K562 (cell line): ENCODE data around the gene INPP5D. TPM values are rescaled to one million over a fixed set of nuclear protein-coding genes. Genes with fewer than 3 reads are reported as not detected.

Experiments
- FOXM1 ChIP-seq, 2 experiments: fragments of 450-650 bp in 1 of 2; sonication (generic) in 1 of 2; formaldehyde crosslinking in 1 of 2; IDR thresholded peaks; 2 replicates each; pipeline versions ENCODE4 v1.6.1 to v1.9.0; 2017 to 2022; ENCODE audit warnings: low read depth in 2 of 2, mild to moderate bottlenecking in 2 of 2, missing genetic modification reagents in 1 of 2, moderate library complexity in 1 of 2
- HBP1 ChIP-seq: fragments of 450-650 bp; formaldehyde crosslinking; IDR thresholded peaks from 2 replicates; pipeline ENCODE4 v1.4.0; 2022; ENCODE audit warnings: missing genetic modification characterization
- LEF1 ChIP-seq: fragments of 450-650 bp; IDR thresholded peaks from 2 replicates; pipeline ENCODE4 v1.6.1; 2016; ENCODE audit warnings: mild to moderate bottlenecking
- THAP7 ChIP-seq: fragments of 250-450 bp; sonication (Bioruptor Pico); IDR thresholded peaks from 2 replicates; pipeline ENCODE4 v1.5.0; 2021
- ZBTB43 ChIP-seq: sonication (generic); formaldehyde crosslinking; IDR thresholded peaks from 2 replicates; pipeline ENCODE4 v1.8.0; 2023; ENCODE audit warnings: mild to moderate bottlenecking, missing genetic modification reagents
- ZBTB8A ChIP-seq: fragments of 450-650 bp; IDR thresholded peaks from 2 replicates; pipeline ENCODE4 v1.6.1; 2018; ENCODE audit warnings: mild to moderate bottlenecking, moderate library complexity; ENCODE audit not compliant: partially characterized antibody
- ZNF766 ChIP-seq: fragments of 200-800 bp; sonication (Bioruptor generic); conservative IDR thresholded peaks from 2 replicates; pipeline ENCODE4 v1.6.1; 2016; ENCODE audit warnings: missing genetic modification characterization, missing compliant biosample characterization
- polyA plus RNA-seq, 8 experiments: library from polyadenylated mRNA; depleted of rRNA in 4 of 8; stranded (reverse) in 5 of 8; unstranded in 3 of 8; fragments of >200 nt; fragmentation: Nextera tagmentation in 2 of 8; fragmentation: Illumina TruSeq in 1 of 8; extraction: Ambion mirVana in 2 of 8; extraction: Trizol in 1 of 8; gene quantifications; 2 replicates each; pipeline versions ENCODE4 v1.2.1 to v1.2.3, GENCODE V29; 2011 to 2014; ENCODE audit warnings: inconsistent platforms in 1 of 8, missing spikeins in 1 of 8
- total RNA-seq, 7 experiments: library from RNA; depleted of rRNA in 6 of 7; stranded (reverse); fragments of >200 nt in 6 of 7; fragmentation: Illumina TruSeq in 2 of 7; extraction: Trizol in 2 of 7; gene quantifications; 2 replicates each; pipeline versions ENCODE4 v1.2.1 to v1.2.3, GENCODE V29; 2011 to 2021; ENCODE audit warnings: low replicate concordance in 1 of 7
- TF ChIP-seq, protein P1 (sequence below): fragments of 250-450 bp; sonication (Bioruptor Pico); IDR thresholded peaks from 2 replicates; pipeline ENCODE4 v1.4.0; 2020; ENCODE audit warnings: borderline replicate concordance
- TF ChIP-seq, protein P2 (sequence below): sonication (generic); formaldehyde crosslinking; IDR thresholded peaks from 2 replicates; pipeline ENCODE4 v1.8.1; 2023; ENCODE audit warnings: mild to moderate bottlenecking, missing genetic modification reagents

Gene INPP5D
- total and polyA plus RNA-seq, 9 of the 15 experiments (the other 6 are each of a cell fraction or from before 2014, with no cell fraction given) = 0.55 to 6.2 (median 2.2) TPM

GRCh38 chr2:233251306-233252116 is 191.4 kb downstream of the INPP5D start, which contains the start of gene ATG16L1 (continued):
- TF ChIP-seq, protein P1, sequence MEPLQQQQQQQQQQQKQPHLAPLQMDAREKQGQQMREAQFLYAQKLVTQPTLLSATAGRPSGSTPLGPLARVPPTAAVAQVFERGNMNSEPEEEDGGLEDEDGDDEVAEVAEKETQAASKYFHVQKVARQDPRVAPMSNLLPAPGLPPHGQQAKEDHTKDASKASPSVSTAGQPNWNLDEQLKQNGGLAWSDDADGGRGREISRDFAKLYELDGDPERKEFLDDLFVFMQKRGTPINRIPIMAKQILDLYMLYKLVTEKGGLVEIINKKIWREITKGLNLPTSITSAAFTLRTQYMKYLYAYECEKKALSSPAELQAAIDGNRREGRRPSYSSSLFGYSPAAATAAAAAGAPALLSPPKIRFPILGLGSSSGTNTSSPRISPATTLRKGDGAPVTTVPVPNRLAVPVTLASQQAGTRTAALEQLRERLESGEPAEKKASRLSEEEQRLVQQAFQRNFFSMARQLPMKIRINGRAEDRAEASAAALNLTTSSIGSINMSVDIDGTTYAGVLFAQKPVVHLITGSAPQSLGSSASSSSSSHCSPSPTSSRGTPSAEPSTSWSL (CRISPR knock-in tag) = no peak
- TF ChIP-seq ZBTB43 (CRISPR knock-in tag) (no peak), HBP1 (CRISPR knock-in tag) (no peak), ZNF766 (no peak; the same call in 1 of the 2 replicates), THAP7 (no peak), LEF1 (no peak), FOXM1 (IDR thresholded peaks at IDR 0.05; ENCODE audit: low read depth) (0 out of 2 replicates have a peak, but pooled peaks have one; percentile 17), FOXM1 (CRISPR knock-in tag; IDR thresholded peaks at IDR 0.05; ENCODE audit: low read depth) (0 out of 2 replicates have a peak, but pooled peaks have one; percentile 20), ZBTB8A (no peak)
- TF ChIP-seq, protein P2, sequence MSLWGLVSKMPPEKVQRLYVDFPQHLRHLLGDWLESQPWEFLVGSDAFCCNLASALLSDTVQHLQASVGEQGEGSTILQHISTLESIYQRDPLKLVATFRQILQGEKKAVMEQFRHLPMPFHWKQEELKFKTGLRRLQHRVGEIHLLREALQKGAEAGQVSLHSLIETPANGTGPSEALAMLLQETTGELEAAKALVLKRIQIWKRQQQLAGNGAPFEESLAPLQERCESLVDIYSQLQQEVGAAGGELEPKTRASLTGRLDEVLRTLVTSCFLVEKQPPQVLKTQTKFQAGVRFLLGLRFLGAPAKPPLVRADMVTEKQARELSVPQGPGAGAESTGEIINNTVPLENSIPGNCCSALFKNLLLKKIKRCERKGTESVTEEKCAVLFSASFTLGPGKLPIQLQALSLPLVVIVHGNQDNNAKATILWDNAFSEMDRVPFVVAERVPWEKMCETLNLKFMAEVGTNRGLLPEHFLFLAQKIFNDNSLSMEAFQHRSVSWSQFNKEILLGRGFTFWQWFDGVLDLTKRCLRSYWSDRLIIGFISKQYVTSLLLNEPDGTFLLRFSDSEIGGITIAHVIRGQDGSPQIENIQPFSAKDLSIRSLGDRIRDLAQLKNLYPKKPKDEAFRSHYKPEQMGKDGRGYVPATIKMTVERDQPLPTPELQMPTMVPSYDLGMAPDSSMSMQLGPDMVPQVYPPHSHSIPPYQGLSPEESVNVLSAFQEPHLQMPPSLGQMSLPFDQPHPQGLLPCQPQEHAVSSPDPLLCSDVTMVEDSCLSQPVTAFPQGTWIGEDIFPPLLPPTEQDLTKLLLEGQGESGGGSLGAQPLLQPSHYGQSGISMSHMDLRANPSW = no peak
